ENCODE measurements around the gene CLTCL1. TPM values are rescaled to one million over a fixed set of nuclear protein-coding genes. Genes with fewer than 3 reads are reported as not detected.

Gene CLTCL1
- total RNA-seq, 1 donor: 7.1 TPM

DNA sequence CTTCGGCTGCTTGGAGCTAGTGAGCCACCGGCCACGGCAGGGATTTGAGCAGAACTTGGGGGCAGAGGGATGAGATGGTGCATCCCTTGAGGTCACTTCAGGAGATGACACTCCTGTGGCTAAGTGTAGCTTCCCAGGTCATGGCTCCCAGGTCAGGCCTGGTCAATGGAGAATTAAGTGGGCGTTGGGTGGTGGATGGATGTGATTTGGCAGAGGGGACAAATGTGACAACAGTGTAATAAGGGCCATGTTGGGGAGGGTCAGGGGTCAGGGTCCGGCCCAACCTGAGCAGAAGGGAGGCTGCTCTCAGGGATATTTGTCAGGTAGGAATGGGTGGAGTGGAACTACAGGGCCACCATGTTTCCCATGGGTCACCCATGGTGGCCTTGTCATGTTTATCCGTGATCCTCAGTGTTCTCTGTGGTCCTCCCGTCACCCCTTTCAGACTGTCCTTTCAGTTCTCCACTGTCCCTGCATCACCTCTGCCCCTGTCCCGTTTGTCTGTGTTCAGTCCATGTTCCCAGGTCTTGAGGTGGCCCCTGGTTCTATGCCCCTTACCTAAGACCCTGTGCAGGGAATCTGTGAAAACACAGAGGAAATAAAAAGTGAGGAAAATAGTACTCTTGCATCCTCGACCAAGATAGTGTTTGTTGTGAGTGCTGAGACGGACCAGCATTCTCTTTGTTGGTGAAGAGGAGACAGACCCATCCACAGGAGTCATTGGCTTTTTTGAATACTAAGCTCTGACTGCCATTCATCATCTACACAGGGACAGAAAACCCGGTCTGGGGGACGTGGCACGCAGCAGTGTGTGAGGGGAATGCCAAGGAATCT is 119.1 kb downstream of the CLTCL1 start:
- H3K4me3 ChIP-seq (ENCODE audit: low read depth, low read length): peak overlapping the region; percentile 94
- TF ChIP-seq CTCF (IDR thresholded peaks at IDR 0.05; ENCODE audit: insufficient read depth, low read length): no peak
- no peak for DNase-seq (ENCODE audit: low read depth)

DNA sequence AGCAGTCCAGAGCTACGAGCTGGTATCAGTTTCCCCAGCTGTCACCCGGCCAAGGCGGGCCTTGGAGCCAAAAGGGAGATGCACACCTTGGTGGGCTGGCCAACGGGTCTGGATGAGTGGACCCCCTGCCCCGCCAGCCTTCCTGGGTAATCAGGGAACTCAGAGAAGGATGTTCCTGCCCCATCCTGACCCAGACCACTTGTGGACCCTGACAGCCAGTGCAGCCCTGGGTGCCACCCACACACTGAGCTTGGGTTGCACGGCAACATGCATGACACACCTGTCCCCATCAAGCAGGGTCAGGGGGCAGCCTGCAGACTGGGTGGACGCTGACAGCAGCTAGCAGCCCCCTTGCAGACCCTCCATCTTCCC is 121.6 kb downstream of the CLTCL1 start:
- peak overlapping the region; percentile 37 for H3K4me3 ChIP-seq (ENCODE audit: low read depth, low read length)
- no peak for DNase-seq (ENCODE audit: low read depth)
- no peak for TF ChIP-seq CTCF (IDR thresholded peaks at IDR 0.05; ENCODE audit: insufficient read depth, low read length)

DNA sequence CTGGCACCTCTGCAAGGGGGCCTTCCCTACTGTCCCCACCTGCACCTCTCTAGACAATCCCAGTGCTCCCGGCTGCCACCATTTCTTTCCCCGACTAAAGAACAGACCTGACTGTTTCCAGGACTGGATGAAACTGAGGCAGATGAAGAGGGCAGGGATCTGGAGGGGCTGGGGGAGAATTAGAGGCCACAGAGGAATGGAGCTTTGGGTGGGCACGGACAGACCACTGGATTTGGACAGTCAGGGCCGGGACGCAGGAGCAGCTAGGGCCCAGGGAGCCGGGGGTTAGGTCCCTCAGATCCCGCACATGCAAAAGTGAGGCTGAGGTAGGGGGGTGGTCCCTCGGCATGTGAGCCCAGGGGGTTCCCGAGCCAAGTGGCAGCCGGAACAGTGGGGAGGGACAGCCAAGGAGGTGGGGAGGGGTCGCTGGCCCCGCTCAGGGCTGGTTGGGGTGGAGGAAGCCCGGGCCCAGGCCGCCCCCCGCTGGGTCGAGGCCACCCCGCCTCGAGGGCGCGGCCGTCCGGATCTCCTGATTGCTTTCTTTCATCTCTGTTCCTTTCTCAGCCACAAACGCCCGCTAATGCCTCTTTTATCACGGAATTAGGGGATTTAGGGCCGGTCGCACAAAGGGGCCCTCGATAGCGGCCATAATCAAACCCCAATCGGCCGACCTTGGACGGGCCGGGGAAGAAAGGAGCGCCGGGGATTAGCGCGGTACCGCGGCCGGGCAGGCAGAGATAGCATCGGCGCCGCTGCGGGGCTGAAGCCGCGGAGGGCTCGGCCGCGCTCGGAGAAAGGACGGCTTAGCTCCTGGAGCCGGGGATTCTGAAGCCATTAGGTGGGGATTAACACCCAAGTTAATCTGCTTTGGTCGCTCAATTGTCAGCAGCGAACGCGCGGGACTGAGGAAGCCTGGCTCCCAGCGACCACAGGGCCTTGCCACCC is 122.2 kb downstream of the CLTCL1 start:
- no peak for DNase-seq (ENCODE audit: low read depth)
- TF ChIP-seq CTCF (IDR thresholded peaks at IDR 0.05; ENCODE audit: insufficient read depth, low read length): no peak
- peak overlapping the region; percentile 37 for H3K4me3 ChIP-seq (ENCODE audit: low read depth, low read length)

DNA sequence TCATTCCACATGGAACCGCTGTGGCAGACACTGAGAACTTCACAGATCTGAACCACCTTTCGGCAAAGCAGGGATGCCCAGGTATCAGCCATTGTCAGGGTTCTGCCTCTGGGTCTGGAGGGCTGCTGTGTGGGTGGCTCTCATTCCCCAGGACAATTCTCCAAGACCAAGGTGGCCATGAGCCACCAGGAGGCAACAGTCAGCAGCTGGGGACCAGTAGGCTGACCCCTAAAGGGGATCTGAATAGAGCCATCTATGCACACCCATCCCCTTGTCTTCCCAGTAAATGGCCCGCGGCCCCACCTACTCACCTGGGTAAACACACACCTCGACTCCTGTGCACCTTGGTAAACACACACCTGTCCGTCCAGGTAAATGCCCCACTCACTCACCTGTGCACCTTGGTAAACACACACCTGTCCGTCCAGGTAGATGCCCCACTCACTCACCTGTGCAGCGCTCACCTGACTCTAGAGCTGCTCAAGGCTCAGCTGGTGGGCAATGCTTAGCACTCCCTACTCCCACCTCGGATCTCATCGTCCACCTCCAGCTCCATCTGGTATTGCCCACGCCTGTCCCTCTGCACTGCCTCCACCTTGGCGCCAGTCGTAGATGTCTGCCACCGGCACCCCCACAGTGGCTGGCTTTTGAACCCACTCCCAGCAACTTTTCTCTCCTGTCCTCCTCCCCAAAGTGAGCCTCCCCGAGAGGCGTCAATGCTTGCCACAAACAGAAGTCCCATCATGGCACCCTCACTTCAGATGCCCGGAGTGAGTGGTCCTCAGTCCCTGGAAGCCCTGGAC is 123.2 kb downstream of the CLTCL1 start:
- no peak for TF ChIP-seq CTCF (IDR thresholded peaks at IDR 0.05; ENCODE audit: insufficient read depth, low read length)
- no peak for DNase-seq (ENCODE audit: low read depth)
- H3K4me3 ChIP-seq (ENCODE audit: low read depth, low read length): no peak overlapping the region

- no peak for DNase-seq (ENCODE audit: low read depth)
- TF ChIP-seq CTCF (IDR thresholded peaks at IDR 0.05; ENCODE audit: insufficient read depth, low read length): no peak
- H3K4me3 ChIP-seq (ENCODE audit: low read depth, low read length): no peak overlapping the region
Measured at GRCh38 chr22:19167106-19167869, 124.2 kb downstream of the CLTCL1 start.

GRCh38 chr22:19166421-19166820 is 125.1 kb downstream of the CLTCL1 start:
- no peak overlapping the region for H3K4me3 ChIP-seq (ENCODE audit: low read depth, low read length)
- no peak for DNase-seq (ENCODE audit: low read depth)
- no peak for TF ChIP-seq CTCF (IDR thresholded peaks at IDR 0.05; ENCODE audit: insufficient read depth, low read length)

Data from fibroblast of the aortic adventitia (primary cell).